Mucosa of gallbladder (tissue), 1 donor: ENCODE data around the gene SGMS2. TPM values are rescaled to one million over a fixed set of nuclear protein-coding genes. Genes with fewer than 3 reads are reported as not detected.

Experiments
- DNase-seq: peaks from one replicate; pipeline ENCODE4 v3.0.0-alpha.2; 2020; ENCODE audit warnings: low spot score
- total RNA-seq: library from RNA; stranded (reverse); gene quantifications from one replicate; pipeline ENCODE4 v1.2.1, GENCODE V29; 2021
- donor health status: DM: no; HTN: no; CAD: no.

SGMS2 gene
- total RNA-seq, 1 donor from 2014 or later: 76.1 TPM

- no peak for DNase-seq
Observed at GRCh38 chr4:107828315-107829090, 3.8 kb downstream of the SGMS2 start.

GRCh38 chr4:107831140-107831539, 6.4 kb downstream of the SGMS2 start:
- DNase-seq: no peak

DNA sequence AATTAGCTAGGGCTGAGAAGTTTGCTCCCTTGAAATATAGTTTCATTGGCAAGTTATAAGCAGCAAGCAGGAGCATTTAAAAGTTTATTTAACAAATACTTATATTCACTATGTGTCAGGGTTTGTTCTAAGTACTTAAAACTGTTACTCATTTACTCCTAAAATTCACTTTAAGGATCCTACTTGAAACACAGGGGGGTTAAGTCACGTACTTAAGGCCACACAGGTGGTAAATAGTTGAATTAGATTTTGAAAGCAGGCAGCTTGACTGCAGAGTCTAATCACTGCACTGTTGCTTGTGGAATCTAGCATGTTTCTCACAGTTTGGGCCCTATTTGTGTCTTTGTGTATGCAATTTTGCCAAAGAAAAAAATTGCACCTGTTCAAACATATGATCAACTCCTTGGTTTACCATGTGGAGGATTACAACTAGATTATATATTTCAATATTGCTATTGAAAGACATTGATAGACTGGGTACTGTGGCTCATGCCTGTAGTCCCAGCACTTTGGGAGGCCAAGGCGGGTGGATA, 7.6 kb downstream of the SGMS2 start:
- DNase-seq: no peak

- DNase-seq: no peak
Observed at GRCh38 chr4:107834241-107834794, 9.6 kb downstream of the SGMS2 start.

DNA sequence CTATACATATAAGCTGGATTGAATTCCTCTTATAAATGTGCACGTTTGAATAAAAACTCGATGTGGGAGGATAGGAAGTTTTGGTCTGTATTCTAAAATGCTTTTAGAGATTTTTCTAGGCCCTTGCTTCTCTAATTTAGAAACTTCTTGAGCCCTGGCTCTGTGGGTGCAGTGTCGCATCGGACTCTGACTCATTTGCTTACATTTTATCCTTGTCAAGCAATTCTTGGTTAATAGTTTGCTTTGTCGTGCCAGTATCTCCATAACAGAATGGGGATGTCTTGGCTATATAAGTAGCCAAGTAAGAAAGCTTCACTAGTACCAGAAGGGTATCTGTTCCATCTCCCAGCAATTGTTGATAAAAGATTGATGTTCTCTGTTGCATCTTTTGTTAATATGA, 10.7 kb downstream of the SGMS2 start:
- DNase-seq: no peak

GRCh38 chr4:107837317-107837716, 12.6 kb downstream of the SGMS2 start:
- DNase-seq: no peak

- DNase-seq: no peak
Observed at GRCh38 chr4:107837776-107838618, 13.3 kb downstream of the SGMS2 start.

GRCh38 chr4:107838861-107839565, 14.3 kb downstream of the SGMS2 start:
- no peak for DNase-seq

GRCh38 chr4:107843391-107843790, 18.7 kb downstream of the SGMS2 start:
- no peak for DNase-seq

DNA sequence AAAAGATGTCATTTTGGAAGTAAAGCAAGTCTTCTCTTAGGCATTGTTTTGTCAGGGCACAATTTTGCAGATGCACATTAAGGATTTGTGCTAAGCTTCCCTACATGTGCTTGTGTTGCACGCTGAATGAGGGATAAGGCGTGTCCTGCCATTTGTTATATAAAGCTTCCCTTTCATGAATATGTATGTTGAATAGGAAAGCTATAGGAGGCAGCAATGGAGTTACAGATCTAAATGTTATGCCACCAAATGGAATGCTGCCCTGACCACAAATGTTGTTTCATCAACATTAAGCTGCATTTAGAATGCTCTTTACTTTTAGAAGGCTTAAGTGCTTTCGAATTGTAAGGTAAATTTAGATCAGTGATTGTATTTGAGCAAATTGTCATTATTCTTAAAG, 20.9 kb downstream of the SGMS2 start:
- DNase-seq: no peak

DNA sequence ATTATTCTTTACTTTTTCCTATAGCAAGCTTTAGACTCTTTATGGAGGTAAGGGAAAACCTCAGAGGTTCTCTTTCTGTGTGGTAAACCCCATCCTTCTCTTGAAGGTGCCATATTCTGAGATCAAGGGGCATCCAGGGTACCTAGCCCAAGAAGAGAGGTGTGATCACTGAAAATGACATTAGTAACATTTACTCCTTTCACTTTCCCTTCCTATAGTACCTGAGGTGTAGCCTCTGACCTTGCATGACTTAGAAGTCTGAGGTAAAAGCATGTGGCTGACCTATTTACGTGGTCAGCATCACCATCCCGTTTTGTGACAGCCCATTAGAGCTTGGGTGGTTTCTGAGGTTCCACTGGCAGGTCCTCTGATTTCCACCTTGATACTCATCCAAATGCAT, 25.7 kb downstream of the SGMS2 start:
- DNase-seq: no peak

DNA sequence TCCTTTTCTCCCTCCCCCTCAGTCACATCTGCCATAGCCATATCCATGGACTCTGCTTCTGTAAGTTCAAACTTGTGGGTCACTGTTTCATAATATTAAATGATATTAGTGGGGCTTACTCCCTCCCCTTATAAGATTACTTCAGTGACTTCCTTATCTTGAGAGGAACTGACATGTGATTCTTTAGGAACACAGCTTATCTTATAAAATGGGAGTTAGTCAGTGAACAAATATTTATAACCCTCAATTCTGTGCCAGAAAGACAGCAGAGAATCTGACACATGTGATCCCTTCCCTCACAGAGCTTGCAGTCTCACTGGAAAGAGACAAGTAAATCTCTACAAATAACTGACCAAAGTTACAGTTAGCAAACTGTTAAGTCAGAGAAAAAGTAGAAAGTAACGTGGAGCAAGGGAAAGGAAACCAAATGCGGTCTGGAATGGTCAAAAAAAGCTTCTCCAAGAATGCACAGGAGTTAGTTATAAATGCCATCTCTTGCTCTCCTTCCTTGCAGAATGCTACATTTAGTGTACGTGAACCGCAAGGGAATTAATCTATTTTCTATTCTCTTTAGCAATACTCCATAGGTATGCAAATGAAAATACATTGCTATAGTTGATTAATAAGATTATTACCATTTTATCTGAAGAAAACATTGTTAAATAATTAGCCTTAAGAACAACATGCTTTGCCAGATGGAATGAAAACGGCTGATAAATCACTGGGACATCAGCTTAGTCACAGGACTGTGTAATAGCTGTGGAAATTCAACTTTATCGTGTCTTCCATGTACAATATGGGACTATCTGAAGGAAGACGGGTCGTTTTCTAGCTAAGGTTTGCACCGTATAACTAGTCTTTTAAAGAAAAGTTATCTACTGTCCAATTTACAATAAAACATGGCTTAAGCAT, 29.0 kb downstream of the SGMS2 start:
- DNase-seq: no peak

- DNase-seq: no peak
Observed at GRCh38 chr4:107854356-107855022, 29.8 kb downstream of the SGMS2 start.

GRCh38 chr4:107855723-107856122, 31.0 kb downstream of the SGMS2 start:
- DNase-seq: no peak

DNA sequence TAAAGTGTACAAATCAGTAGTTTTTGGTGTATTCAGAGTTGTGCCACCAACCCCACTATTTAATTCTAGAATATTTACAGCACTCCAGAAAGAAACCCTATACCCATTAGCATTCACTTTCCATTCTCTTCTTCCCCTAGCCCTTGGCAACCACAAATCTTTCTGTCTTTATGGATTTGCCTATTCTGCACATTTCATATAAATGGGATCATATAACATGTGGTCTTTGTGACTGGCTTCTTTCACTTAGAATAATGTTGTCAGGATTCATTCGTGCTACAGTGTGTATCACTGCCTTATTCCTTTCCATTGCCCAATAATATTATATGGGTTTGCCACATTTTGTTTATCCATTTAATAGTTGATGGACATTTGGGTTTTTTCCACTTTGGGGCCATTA, 32.2 kb downstream of the SGMS2 start:
- DNase-seq: no peak

DNA sequence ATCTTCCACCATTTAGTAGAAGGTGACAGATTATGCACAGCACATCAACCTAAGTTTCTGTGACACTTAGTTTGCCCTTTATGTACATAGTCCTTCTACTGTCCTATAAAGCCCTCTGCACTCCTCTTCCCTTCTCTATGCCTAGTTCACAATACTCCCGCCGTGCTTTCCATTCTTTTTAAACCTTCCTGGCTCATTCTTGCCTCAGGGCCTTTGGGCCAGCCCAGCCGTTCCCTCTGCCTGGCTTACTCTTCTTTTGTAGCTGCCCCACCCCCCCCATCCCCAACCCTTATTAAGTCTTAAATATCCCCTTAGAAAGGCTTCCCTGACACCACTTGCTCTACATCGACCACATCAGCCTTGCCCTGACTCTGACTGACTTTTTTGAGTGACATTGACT, 33.0 kb downstream of the SGMS2 start:
- no peak for DNase-seq

- no peak for DNase-seq
Observed at GRCh38 chr4:107858158-107858742, 33.5 kb downstream of the SGMS2 start.

DNA sequence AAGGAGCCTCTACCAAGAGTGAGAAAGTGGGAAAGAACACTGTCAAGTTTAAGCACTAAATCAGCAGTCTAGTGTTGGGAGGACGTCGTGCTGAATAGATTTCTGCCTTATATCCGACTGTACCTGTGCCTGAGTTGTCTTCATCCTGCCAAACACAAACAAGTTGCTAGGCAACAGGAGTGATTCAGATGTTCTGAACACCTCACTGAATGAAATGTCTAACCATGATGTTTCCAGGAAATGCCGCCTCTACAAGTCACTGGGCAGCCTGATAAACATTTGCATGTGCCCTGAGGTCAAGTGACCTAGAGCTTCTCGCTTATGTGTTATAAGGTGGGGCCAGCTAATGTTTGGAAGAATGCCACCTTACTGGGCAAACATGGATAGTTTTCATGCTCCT, 37.9 kb downstream of the SGMS2 start:
- peak; percentile 60 for DNase-seq

GRCh38 chr4:107863416-107863815, 38.7 kb downstream of the SGMS2 start:
- DNase-seq: no peak

DNA sequence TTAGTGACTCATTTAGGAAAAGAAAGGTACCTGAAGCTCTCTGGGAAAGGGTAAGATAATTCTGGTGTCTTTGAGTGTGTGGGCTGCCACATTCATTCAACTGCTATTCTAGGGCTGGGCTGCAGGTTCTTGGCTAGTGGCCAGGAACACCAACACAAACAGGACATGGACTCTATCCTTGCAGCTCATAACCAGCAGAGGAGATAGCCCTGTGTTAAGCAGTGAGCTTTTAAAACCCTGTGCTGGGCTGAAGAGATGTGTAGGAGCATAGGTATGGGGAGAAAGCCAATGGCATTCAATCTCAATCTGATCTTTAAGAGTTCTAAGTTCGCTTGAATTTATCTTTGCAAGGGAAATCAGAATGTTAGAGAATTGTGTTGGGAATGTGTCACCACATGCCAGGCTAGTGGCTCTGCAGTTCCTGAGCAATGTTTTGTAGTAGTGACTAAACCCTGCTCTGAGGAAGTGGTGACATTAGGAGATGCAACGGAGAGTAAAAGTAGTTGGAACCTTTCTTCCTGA, 39.2 kb downstream of the SGMS2 start:
- peak; percentile 53 for DNase-seq
